GM21360 (cell line): ENCODE measurements around the gene DNAL1.

Experiments
- ATAC-seq: cut with Tn5 transposase; IDR thresholded peaks from one replicate; pipeline ENCODE4 v1.9.1; 2021; ENCODE audit warnings: mild to moderate bottlenecking, moderate library complexity; ENCODE audit not compliant: unreplicated experiment

The DNAL1 gene

DNA sequence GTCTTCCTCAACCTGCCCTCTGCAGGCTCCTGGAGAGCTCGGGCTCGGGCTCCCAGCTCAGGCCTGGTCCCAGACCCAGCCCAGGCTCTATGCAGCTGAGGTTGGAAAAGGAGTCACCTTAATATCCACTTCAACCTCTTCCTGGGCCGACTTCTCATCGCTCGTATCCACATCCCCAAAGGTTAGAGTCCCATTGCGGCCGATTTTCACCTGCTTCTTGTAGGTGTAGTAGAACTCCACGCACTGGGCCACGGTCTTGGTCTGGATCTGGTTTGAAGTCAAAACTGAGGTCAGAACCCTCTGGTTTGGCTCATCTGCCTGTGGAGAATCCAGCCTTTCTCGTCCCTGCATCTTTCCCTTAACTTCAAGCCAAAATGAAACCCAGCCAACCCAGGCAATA lies 77.8 kb downstream of the DNAL1 start:
- ATAC-seq = no peak

DNA sequence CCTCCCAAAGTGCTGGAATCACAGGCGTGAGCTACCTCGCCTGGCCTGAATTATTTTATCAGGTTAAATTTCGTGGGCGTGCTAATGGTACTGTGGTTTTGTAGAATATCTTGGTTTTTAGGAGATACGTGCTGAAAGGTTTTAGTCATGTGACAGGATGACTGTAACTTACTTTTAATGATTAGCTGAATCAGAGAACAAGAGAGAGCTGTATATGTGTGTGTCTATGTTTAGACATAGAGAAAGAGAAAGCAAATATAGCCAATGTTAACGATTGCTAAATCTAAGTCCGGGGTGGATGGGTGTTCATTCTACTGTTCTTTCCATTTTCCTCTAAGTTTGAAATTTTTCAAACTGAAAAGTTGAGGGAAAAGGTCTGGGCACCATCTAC lies 78.6 kb downstream of the DNAL1 start:
- ATAC-seq = no peak

DNA sequence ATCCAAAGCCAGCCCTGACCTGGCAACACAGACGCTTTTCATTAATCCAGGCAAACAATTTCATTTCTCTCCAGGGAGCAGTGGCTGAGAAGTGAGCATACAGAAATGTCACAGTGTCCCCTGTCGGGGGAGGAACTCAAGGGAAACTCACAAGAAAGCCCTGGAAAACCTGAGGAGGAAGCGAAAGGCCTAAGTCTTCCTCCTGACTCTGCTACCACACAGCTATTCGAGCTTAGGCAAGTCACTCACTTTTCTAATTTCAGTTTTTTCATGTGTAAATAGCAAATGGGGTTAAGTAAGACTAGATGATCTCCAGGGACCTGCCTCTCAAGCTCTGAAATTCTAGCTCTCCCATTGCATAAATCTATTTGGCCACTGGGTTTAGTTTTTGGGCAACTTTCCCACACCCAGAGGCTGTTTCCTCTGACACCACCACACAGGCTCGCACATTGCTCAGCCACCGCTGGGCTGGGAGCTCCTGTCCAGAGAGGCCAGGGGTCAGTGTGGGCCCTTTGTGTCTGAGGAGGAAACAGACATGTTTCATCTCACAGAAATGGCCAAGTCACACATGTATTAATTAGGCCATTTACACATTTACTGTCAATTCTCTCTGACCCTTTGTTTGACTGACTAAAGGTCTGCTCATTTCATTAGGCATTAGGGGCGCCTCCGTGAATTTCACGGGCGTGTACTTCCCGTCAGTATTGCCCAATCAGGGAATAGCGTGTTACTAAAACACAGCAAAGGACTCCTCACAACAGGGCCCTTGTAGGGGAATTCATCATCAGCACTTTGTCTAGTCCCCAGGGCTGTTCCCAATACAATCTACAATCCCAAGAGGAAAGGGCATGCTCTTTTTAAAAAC lies 79.2 kb downstream of the DNAL1 start:
- ATAC-seq = no peak

GRCh38 chr14:73724696-73725095 lies 79.9 kb downstream of the DNAL1 start:
- no peak for ATAC-seq

- no peak for ATAC-seq
These were observed 80.6 kb downstream of the DNAL1 start for GRCh38 chr14:73725116-73726024.

DNA sequence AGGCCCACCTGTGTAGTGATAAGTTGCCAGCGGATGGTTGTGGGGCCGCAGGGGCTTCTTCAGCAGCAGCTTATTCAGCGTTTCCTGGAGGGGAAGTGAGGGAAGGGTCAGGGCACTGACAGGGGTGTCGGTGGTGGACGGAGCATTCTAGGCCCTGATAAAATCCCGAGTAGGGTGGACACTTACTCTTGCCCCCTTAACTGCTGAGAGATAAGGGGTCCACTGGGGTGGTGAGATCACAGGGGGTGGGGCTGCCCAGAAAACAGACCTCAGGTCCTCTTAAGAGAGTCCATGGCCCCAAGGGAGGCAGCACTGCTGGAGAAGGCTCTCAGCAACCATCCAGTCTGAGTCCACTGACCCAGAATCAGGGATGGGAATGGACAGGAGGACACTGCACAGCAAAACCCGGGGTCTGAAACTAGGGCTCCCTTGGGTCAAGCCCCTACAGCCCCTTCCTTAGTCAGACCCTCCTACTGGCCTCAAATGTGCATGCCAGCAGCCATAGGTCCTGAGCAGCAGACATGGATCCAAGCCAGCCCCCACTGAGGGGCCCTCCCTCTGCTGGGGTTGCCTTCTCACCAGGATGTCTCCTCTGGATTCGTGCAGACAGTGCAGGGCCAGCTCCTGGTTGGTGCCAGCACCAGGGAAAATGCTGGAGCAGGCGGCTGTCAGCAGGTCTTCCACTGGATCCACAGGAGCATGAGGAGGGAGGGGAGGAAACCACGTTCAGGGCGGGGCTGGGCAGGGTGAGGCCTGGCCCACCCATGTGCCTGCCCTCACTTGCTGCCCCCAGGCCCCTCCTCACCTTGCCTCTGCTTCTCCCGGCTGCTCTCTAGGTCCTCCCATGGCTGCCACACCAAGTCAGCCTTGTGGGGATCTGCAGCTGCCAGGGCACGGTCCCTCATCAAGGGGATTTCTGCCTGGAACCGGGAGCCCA lies 81.5 kb downstream of the DNAL1 start:
- ATAC-seq = no peak

GRCh38 chr14:73727166-73727565 lies 82.4 kb downstream of the DNAL1 start:
- no peak for ATAC-seq

DNA sequence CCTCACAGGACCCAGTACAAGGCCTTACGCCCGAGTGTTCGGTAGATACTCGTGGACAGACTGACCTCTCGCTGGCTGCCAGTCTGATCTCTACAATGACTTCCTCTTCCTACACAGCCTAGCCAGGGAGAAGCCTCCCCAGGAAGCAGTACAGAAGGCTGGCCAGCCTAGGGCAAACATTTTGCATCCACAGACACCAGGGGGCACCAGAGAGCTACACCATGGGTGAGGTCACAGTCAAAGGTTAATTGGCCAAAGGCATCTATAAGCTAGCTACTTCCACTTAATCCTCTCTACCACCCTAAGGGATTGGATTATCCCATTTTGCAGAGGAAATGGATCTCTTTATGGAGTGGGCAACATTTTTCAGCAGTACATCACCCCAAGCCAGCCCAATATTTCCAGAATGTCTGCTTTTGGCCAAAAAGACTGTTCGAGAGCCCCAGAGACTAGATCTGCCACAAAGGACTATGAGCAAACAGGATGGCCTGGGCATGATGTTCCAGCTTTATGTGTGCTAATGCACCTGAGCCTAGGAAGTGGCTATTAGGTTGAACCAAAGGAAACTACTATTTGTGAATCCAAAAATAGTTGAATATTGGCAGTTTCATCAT lies 84.0 kb downstream of the DNAL1 start:
- peak; percentile 55 for ATAC-seq

DNA sequence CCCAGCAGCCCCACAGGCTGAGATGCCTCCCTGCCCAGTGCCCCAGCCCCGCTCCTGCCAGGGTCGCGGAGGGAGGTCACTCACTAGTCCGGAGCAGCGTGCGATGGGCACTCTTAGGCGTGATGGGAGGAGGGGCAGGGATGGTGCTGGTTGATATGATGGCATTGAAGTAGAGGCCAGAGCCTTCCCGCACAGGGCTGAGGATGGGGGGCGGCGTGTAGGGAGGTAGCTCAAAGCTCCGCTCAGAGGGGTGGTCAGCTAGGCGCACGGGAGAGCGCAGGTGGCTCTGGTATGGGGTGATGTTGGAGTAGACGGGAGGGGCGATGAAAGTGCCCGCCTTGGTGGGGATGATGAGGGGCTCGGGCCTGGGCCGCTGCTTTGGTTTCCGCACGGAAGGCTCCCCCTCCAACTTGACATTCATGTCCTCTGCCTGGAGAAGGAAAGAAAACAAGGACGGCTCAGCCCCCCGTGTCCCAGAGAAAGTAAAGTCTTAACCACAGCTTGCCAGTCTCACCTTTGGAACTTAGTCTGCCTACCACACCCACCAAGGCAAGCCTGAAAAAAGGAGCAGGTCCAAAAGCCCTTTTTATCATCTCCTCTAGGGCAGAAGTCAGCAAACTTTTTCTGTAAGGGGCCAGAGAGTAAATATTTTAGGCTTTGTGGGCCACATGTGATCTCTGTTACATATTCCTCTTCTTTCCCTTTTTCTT lies 84.9 kb downstream of the DNAL1 start:
- ATAC-seq = no peak

- no peak for ATAC-seq
These were observed 86.3 kb downstream of the DNAL1 start for GRCh38 chr14:73731111-73731510.

- ATAC-seq = no peak
These were observed 87.2 kb downstream of the DNAL1 start for GRCh38 chr14:73732006-73732405.

GRCh38 chr14:73736842-73737241 lies 92.1 kb downstream of the DNAL1 start:
- no peak for ATAC-seq

DNA sequence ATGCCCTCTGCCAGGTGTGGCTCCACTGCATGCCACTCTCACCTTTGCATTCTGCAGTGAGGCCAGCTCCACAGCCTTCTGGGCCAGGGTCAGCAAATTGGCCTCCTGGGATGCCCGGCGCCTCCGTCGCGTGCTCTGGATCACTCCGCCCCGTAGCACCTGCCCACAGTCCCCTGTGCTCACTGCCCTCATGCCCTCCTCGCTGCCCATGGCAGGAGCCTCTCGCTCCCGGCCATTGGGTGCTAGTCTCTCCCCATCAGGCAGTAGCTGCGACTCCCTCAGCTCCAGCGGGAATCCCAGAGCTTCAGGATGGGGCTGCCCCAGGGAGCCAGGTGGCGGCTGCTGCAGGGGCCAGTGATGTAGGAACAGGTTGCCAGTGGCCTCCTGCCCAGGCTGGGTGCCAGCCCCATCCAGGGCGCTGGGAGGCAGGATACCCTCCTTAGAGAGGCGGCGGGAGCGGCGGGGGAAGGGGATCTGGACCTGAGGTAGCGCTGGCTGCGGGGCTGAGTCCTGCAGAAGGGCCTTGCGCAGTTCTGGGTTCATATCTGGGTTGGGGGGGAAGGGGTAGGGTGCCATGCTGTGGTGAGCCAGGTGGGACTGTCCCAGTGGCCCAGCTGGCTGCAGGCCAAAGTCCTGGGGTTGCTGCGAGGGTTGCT lies 93.9 kb downstream of the DNAL1 start:
- no peak for ATAC-seq

- no peak for ATAC-seq
These were observed 94.5 kb downstream of the DNAL1 start for GRCh38 chr14:73739174-73739898.

DNA sequence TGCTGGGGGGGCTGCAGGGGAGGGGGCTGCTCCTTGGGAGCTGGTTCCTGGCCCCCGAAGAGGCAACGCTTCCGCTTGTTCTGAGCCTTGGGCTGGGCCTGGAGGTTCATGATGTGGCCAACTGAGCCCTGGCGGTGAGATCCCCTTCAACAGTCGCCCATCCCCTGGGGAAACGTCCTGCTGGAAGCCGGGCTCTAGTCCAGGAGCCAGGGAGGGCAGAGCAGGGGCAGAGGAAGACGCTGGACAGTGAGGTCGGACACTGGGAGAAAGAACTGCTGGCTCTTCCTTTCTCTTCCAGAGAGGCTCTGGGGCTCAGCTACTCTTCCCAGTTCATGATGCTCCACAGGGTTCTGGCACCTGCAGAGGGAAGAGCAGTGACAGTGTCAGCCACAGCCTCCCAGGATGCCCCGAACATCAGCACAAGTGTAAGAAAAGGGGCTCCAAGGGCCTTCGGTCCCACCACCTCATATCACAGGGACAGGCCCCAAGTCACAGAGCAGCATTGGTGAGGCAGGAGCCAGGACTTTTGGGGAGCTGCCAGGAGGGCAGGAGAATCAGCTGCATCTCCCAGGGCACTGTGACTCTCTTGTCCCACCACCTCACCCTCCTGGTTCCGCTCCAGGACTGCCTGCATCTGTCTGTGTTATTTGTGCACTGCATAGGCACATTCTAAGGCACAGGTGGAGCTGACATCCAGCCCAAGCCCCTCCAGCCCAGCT lies 95.3 kb downstream of the DNAL1 start:
- no peak for ATAC-seq

DNA sequence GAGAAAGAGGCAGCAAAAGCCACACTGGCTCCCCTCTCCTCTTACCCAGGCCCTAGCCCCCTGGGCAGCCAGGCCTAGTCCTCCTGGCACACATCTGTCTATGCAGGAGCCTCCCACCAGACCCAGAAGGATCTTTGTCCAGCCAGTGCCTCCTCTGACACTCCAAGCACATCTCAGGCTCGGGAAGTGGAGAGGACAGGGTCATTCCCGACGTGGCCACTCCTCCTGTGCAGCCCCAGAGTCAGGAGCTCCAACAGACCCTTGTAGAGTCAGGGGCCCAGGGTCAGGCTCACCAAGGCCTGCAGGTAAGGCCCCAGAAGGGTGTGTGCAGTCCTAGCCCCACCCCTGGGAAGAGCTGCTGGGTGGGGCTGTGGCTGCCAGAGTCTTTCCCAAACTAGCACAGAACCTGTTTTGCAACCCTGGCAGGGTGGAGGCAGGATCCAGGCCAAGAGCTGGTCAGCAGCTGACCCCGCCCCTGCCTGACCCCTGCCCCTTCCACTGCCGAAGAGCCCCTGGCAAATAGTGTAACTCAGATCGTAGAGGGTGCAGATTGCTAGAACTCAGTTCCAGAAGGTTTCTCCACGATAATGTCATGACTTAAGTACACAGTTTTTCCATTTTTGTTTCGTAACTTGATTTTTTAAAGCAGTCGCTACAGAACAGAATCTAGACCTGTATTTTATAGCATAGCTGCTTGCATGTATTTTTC lies 96.0 kb downstream of the DNAL1 start:
- no peak for ATAC-seq

GRCh38 chr14:73741386-73741875 lies 96.6 kb downstream of the DNAL1 start:
- no peak for ATAC-seq
